GM19452 (cell line): Measurements from ENCODE around the gene PDX1.

Experiments used
- ATAC-seq: cut with Tn5 transposase; IDR thresholded peaks from one replicate; pipeline ENCODE4 v1.9.1; 2021; ENCODE audit not compliant: unreplicated experiment

The PDX1 gene

GRCh38 chr13:27969082-27969865 lies 49.5 kb downstream of the PDX1 start, which contains the start of gene CDX2:
TSS of gene CDX2 (minus strand) at chr13:27969315. CDS start at chr13:27969006, 309 bp downstream.
- no peak for ATAC-seq

- no peak for ATAC-seq
These were observed 50.0 kb downstream of the PDX1 start for GRCh38 chr13:27969866-27970229.

GRCh38 chr13:27970382-27971235 lies 50.8 kb downstream of the PDX1 start:
- ATAC-seq = no peak

GRCh38 chr13:27971236-27971645 lies 51.4 kb downstream of the PDX1 start:
- ATAC-seq = no peak

GRCh38 chr13:27971776-27972477 lies 52.1 kb downstream of the PDX1 start:
- no peak for ATAC-seq

DNA sequence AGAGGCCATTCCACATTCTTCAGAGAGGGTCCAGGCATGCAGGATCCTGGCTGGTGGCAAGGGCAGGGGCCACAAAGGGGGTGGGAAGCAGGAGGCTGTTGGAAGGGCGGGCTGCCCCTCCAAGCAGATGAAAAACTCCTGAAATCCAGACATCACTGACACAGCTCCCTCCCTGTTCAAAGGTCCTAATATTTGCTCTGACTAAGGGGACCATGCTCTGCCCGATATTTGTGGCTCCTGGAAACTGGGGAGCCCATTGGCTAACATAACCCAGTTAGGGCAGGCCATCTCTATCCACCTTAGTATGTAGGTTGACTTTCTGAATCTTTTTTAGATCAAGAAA lies 52.6 kb downstream of the PDX1 start:
- no peak for ATAC-seq

DNA sequence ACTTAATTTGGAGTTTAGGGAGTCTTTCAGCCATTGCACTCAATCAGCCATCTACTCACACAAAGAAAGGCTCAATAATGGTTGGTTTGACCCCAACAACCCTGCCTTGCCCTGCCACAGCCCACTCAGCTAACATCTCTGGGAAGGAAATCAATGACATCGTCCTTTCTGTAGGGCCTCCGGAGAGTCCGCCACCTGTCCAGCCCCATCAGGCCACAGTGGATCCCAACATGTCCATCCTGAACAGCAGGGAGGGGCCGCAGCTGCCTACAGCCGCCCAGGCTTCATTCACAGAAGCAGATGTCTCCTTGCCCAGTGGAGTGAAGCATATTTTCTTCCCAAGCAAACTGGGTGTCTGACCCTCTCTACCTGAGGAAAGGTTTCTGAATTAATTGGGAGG lies 53.5 kb downstream of the PDX1 start:
- no peak for ATAC-seq

- ATAC-seq = no peak
These were observed 54.3 kb downstream of the PDX1 start for GRCh38 chr13:27973961-27974662.
